GM18909 (cell line): ENCODE data around the gene FAM47E.

Source experiments
- ATAC-seq: cut with Tn5 transposase; IDR thresholded peaks from one replicate; pipeline ENCODE4 v1.9.1; 2021; ENCODE audit warnings: mild to moderate bottlenecking; ENCODE audit not compliant: unreplicated experiment, poor library complexity

The FAM47E gene

DNA sequence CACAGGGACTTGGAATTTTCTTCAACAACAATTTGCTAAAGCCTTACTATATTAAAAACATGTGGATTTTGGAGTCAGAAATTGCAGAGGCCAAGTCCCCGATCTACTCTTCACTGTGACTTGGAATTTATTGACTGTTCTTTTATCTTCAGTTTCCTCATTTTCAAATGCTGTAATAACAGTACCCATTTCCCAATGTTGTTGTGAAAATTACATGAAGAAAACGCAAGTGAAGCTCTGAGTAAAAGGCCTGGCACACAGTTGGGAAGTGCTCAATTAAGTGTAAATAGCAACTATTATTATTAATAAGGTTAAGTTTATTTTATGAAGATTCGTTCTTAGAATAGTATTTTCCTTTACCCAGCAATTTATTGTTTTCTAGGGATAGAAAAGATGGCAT is 70.7 kb downstream of the FAM47E start:
- no peak for ATAC-seq

DNA sequence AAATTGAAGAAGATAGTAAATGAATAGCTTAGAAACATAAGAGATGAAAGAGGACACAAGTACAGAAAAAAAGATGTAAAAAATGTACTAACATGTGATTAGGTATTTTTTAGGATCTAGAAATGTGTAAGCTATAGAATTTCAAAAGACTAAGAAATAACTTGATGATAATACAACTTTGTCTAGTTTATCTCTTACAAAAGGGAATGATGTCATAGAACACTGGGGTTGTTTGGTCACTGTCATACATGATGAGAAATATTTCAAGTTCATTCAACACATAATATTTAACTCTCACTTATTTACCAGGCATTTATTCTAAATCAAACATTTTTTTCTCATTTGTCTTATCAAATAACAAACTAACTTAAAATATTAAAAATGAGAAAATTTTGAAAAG is 73.6 kb downstream of the FAM47E start:
- ATAC-seq = no peak

DNA sequence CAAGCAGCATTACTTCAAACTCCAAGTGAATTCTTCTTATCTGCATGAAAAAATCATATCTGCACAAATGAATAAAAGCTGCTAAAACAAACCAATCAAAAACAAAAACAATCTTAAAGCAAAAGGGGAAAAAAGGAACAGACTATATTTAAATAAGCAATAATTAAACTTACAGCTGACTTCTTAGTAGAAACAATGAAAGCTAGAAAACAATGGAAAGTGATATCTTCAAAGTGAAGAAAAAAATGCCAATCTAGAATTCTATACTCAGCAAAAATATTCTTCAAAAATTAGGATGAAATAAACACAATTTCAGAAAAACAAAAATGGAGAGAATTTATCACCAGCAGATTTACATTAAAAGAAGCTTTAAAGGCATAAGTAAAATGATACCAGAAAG is 75.0 kb downstream of the FAM47E start:
- no peak for ATAC-seq
